HG03442 (cell line): ENCODE results near the gene IARS1.

ENCODE experiments used
- ATAC-seq: cut with Tn5 transposase; IDR thresholded peaks from one replicate; pipeline ENCODE4 v1.9.1; 2021; ENCODE audit warnings: mild to moderate bottlenecking, moderate library complexity; ENCODE audit not compliant: unreplicated experiment

The IARS1 gene

GRCh38 chr9:92247296-92247695, 46.2 kb downstream of the IARS1 start:
- no peak for ATAC-seq

- ATAC-seq = no peak
Observed at GRCh38 chr9:92245005-92245797, 48.3 kb downstream of the IARS1 start.
